ENCODE results near the gene SND1. TPM values are rescaled to one million over a fixed set of nuclear protein-coding genes. Genes with fewer than 3 reads are reported as not detected.

The SND1 gene
- total and polyA plus RNA-seq, 2 of the 4 experiments (the other 2 are of a cell fraction) = 154 to 294 TPM

GRCh38 chr7:127914693-127915092 is 262.7 kb downstream of the SND1 start:
- no peak overlapping the region for H4K5ac ChIP-seq (ENCODE audit: low read depth, low read length)
- POLR2A ChIA-PET (ENCODE audit: unreplicated experiment) = no interaction called here
- dilution Hi-C loops (cut with HindIII; ENCODE audit: low sequenced_read_pairs, unreplicated experiment) = no loop called here
- H3K9ac ChIP-seq (ENCODE audit: low read depth, low read length) = no peak overlapping the region
- H2AK9ac ChIP-seq (replicated peaks; ENCODE audit: low read depth, low read length, poor library complexity) = no peak overlapping the region
- CTCF ChIA-PET = interaction anchor here (1.6 kb wide), 1 partner anchor 14 kb away, joined by 3 read pairs; no protein-coding TSS in a partner anchor
- H3K4me1 ChIP-seq (ENCODE audit: control insufficient read depth, insufficient read depth, low read length) = 0 out of 2 replicates have a peak, but pooled peaks cover 2% of the 10 kb centered on the region
- no peak overlapping the region for H3K23ac ChIP-seq (ENCODE audit: low read depth, low read length)
- no peaks in the 10 kb centered on the region for H3K9me3 ChIP-seq (ENCODE audit: control insufficient read depth, insufficient read depth, low read length)
- peaks cover 51% of the 10 kb centered on the region for H4K20me1 ChIP-seq (ENCODE audit: insufficient read depth, low read length)
- no peak for TF ChIP-seq USF2 (IDR thresholded peaks at IDR 0.05; ENCODE audit: low read depth, low read length)
- TF ChIP-seq BHLHE40 (IDR thresholded peaks at IDR 0.05; ENCODE audit: low read depth, low read length) = no peak
- TF ChIP-seq RFX5 (IDR thresholded peaks at IDR 0.05; ENCODE audit: low read depth, low read length) = no peak
- TF ChIP-seq RAD21 (IDR thresholded peaks at IDR 0.05; ENCODE audit: low read length) = no peak
- no peak for TF ChIP-seq SMC3 (IDR thresholded peaks at IDR 0.05; ENCODE audit: low read depth, low read length)
- TF ChIP-seq CTCF (conservative IDR thresholded peaks at IDR 0.05; ENCODE audit: low read depth, low read length) = no peak
- no peak for TF ChIP-seq NFE2L2 (IDR thresholded peaks at IDR 0.05; ENCODE audit: low read depth, low read length)
- TF ChIP-seq ELK1 (IDR thresholded peaks at IDR 0.05; ENCODE audit: borderline replicate concordance, low read depth, low read length) = no peak
- TF ChIP-seq MAZ (IDR thresholded peaks at IDR 0.05; ENCODE audit: borderline replicate concordance, low read depth, low read length) = no peak
- TF ChIP-seq POLR2A (IDR thresholded peaks at IDR 0.05; ENCODE audit: low read depth, low read length) = no peak
- TF ChIP-seq MXI1 (IDR thresholded peaks at IDR 0.05; ENCODE audit: borderline replicate concordance, low read depth, low read length) = no peak
- TF ChIP-seq RCOR1 (IDR thresholded peaks at IDR 0.05; ENCODE audit: insufficient replicate concordance, low read length) = no peak
- TF ChIP-seq CHD1 (IDR thresholded peaks at IDR 0.05; ENCODE audit: low read depth, low read length) = no peak
- no peak for TF ChIP-seq FOS (IDR thresholded peaks at IDR 0.05; ENCODE audit: low read depth, low read length)
- no peak for TF ChIP-seq MAFK (IDR thresholded peaks at IDR 0.05; ENCODE audit: low read depth, low read length)
- TF ChIP-seq CEBPB (IDR thresholded peaks at IDR 0.05; ENCODE audit: low read depth, low read length) = no peak
- H3K4ac ChIP-seq (ENCODE audit: low read depth, low read length) = no peak overlapping the region
- in situ Hi-C loops (cut with MboI; ENCODE audit: low sequenced_read_pairs) = no loop called here
- ATAC-seq (ENCODE audit: low read depth) = no peak
- H4K91ac ChIP-seq (ENCODE audit: insufficient read depth, low read depth, low read length) = no peak overlapping the region
- intact Hi-C loops (cut with micrococcal nuclease) = no loop called here
- H3K79me1 ChIP-seq (ENCODE audit: low read depth in 1 of 2, low read length in 2 of 2) = peaks cover 38 to 52% of the 10 kb centered on the region in 2 experiments
- H3K4me2 ChIP-seq (ENCODE audit: low read depth, low read length) = no peak overlapping the region
- H2AFZ ChIP-seq (replicated peaks; ENCODE audit: low read length, poor library complexity) = no peak overlapping the region
- no peak overlapping the region for H3K14ac ChIP-seq (replicated peaks; ENCODE audit: low read depth, low read length)
- H3K27me3 ChIP-seq (ENCODE audit: control insufficient read depth, insufficient read depth, low read length) = no peaks in the 10 kb centered on the region
- WGBS, 2 experiments (ENCODE audit: extremely low coverage in 2 of 2, insufficient read length in 1 of 2) = 100% methylated on average over 3 of the region's 6 CpGs; no CpG with 5 or more reads in 1 of the 2 experiments
- peaks cover 8% of the 10 kb centered on the region for H3K9me1 ChIP-seq (ENCODE audit: insufficient read depth, low read length)
- no peak overlapping the region for H2BK20ac ChIP-seq (ENCODE audit: low read depth, low read length)
- H2BK15ac ChIP-seq (ENCODE audit: low read depth, low read length) = no peak overlapping the region
- no peaks in the 10 kb centered on the region for H3K36me3 ChIP-seq (ENCODE audit: control insufficient read depth, insufficient read depth, low read length)
- no TSS peak for BruUV-seq (replicated peaks)
- no peak overlapping the region for H3K56ac ChIP-seq (ENCODE audit: extremely low read depth, insufficient read depth, low read length)
- no peak overlapping the region for H2BK5ac ChIP-seq (ENCODE audit: low read depth, low read length, poor library complexity, severe bottlenecking)
- H4K8ac ChIP-seq (ENCODE audit: low read depth in 2 of 2, low read length in 2 of 2) = no peak overlapping the region
- DNase-seq = no peak
- H2AK5ac ChIP-seq (ENCODE audit: low read depth, low read length) = no peak overlapping the region
- H3K18ac ChIP-seq (ENCODE audit: low read depth, low read length) = no peak overlapping the region
- H2BK120ac ChIP-seq (ENCODE audit: low read depth, low read length) = no peak overlapping the region
- H3K27ac ChIP-seq (ENCODE audit: insufficient read depth, low read length) = no peak overlapping the region
- no peak overlapping the region for H3K4me3 ChIP-seq (ENCODE audit: insufficient read depth, low read depth, low read length)
